Fibroblast of skin of left quadriceps (primary cell): ENCODE data around the gene TDRKH.
A peak's percentile ranks its signal among the peaks of the same experiment; 100 is the strongest.

Experiments used
- DNase-seq, 2 experiments: peaks; one replicate each; pipeline ENCODE4 v3.0.0-alpha.2; 2013; ENCODE audit warnings: low read depth in 2 of 2

The TDRKH gene

GRCh38 chr1:151790071-151790939 lies at the start of gene TDRKH:
Gene TDRKH, minus strand, starts transcription at chr1:151790500. Its CDS starts 7,478 bp downstream, at chr1:151783022.
- DNase-seq: peak; percentile 98

- no peak for DNase-seq
Measured at GRCh38 chr1:151839457-151840403, 49.4 kb upstream of the TDRKH start, which contains the start of gene C2CD4D. Gene C2CD4D, minus strand, starts transcription at chr1:151839820. Its CDS starts 831 bp downstream, at chr1:151838989.

- no peak for DNase-seq
Measured at GRCh38 chr1:151839082-151839412, 48.7 kb upstream of the TDRKH start.

- DNase-seq: no peak
Measured at GRCh38 chr1:151838222-151839081, 48.2 kb upstream of the TDRKH start.

DNA sequence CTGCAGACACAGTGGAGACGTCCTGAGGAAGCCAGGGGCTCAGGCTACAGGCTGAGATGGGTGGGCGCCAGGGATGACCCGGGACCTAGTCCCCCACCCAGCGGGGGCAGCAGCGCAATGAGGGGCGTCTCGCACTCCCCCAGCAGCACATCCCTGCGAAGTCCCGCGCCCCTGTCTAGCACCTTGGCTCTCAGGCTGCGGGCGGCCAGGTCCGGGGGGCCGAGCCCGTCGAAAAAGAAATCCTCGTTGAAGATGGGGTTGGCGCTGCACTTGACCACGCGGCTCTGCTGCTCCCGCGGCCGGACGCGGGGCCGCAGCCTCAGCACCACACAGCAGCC lies 47.6 kb upstream of the TDRKH start:
- no peak for DNase-seq

DNA sequence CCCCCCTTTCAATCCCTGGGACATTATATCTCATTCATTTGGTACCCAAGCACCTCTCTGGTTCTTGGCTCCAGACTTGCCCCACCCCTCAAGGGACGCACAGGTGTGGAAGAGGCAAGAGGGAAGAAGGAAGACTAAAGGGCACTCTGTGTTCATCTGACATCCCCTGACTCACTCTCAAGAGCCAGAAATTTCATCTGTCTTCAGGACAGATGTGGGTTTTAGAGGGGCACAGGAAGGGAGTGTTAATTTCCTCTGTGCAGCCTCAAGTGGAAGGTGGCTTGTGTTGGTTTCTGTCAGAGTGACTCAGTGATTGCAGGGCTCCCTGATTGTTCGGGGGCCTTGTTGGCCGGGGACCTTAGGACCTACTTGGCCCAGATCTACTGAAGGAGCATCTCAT lies 46.9 kb upstream of the TDRKH start:
- DNase-seq: no peak

- DNase-seq: no peak
Measured at GRCh38 chr1:151835596-151835995, 45.3 kb upstream of the TDRKH start.

DNA sequence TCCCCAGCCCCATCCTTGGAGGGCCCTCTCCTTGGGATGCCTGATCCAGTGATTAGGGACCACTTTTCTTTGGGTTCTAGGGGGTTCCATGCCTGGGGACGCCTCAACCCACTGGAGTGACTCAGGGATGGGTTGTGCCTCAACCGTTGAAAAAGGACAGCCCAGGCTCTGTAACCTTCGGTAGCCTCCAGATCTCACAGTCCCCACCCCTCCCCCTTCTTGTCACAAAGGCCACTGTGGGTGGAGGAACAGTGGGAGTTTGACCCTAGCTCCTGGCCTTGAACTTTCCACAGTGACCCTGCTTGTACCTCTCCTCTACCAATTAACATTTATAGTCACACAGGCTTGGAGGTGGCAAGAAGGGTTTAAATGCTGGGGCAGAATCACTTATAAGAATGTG lies 43.9 kb upstream of the TDRKH start:
- no peak for DNase-seq

DNA sequence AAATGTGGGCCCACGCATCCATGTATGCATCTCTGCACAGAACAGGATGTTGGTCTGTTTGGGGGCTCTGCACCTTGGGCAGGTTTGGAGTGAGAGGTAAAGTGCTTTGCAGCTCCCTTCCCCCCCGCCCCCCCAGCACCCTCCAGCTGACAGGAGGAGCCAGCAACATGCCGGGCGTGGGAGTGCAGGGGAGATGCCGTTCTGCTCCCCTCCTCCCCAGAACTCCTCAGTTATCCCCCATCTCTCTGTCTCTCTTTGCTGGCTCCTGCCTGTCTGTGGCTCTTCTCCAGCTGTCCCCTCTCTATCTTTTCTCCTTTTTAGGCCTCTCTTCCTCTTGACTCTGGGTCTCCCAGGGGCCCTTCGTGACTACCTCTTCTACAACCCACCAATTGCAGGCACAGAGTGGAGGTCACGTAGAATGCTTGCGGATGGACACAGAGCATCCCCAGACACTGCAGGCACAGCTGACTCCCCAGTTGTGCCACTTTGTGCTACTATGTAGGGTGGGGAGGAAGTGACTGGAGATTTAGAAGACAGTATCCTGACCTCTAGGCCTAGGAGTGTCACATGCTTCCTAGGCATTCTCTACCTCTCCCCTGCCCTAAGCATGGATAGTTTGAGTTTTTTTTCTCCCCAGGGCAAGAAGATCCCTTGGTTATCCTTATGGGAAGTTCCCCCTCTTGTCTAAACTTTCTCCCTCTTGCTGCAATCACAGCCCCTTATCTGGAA lies 43.0 kb upstream of the TDRKH start:
- no peak for DNase-seq

- DNase-seq: no peak
Measured at GRCh38 chr1:151832318-151832980, 42.1 kb upstream of the TDRKH start.

DNA sequence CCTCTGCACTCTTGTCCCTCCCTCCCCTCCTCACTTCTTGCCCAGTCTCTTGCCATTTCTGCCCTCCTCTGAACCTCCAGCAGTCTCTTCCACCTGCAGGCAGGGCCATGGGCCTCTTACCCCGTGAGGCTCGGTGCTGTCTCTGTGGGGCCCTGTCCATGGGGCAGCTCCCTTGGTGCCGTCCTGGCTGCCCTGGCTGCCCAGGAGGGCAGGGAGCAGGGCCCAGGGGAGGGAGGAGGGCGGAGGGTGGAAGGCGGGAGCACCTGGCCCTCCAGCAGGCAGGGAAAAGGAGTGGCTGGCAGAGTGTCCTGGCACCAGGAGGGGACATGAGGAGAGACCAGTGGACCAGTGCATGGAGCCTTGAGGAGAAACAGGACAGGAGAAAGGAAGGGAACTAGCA lies 41.3 kb upstream of the TDRKH start, which contains the start of gene RORC:
TSS of gene RORC (minus strand) at position 198 of the 400 bp plus-strand sequence. CDS start at position 160, 38 bp downstream.
- DNase-seq: no peak

DNA sequence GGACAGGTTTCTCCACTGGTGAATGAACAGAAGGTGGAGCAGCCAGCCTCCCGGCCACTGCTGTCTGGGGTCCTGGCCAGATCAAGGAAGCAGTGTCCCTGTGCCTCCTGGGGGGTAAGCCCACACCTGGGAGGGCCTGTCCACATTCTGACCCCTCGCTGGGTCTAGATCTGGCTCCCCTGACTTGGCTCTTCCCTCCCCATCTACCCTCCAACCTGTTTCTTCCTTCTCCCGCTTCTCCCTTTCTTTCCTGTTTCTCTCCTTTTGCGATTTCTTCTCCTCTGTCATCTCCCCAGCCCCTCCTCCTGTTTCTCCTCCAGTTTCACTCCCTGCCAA lies 40.9 kb upstream of the TDRKH start:
- DNase-seq: no peak

- no peak for DNase-seq
Measured at GRCh38 chr1:151830055-151830454, 39.8 kb upstream of the TDRKH start.

DNA sequence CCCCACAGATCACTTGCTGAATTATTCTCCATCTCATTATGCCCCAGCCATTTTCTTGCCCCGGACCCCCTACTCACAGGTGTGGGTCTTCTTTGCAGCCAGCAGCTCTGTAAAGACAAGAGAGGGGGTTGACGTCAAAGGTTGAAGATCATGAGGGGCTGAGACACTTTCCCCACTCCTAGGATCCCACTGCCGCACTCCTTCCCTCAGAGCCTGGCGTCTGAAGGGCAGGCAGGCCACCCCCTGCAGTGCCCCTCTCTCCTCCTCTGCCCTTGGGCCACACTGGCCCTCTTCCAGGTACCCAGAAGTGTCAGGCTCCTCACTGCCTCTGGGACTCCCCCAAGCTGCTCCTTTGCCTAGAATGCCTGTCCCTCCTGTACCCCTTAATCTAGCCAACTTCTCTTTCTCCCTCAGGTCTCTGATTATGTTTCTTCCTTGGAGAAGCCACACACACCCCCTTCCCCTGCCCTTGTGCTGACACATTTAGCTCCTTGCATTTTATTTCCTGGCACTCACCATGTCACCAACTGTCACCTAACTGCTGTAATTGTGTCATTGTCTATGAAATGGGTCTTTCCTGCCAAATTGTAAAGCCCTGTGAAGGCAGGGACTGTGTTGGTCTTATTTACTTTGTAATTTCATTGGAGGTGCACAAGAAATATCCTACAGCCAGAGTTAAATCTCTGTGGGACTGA lies 39.2 kb upstream of the TDRKH start:
- no peak for DNase-seq

DNA sequence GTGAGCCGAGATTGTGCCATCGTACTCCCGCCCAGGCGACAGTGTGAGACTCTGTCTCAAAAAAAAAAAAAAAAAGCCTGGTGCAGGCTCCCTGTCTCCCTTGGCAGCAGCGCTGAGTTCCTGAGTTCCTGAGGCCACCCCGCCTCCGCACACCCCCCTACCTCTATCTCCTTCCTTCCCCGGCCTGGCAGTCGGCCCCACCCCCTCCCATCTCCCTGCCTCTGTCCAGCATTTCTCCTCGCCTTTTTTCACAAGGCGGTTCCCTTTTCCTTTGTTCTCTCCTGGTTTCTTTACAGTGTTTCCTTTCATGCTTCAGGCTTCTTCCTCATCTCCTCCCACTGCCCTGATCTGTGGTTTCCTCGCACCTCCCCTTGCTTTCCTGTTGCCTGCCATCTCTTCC lies 38.6 kb upstream of the TDRKH start:
- no peak for DNase-seq

GRCh38 chr1:151827853-151828252 lies 37.6 kb upstream of the TDRKH start:
- DNase-seq: no peak

DNA sequence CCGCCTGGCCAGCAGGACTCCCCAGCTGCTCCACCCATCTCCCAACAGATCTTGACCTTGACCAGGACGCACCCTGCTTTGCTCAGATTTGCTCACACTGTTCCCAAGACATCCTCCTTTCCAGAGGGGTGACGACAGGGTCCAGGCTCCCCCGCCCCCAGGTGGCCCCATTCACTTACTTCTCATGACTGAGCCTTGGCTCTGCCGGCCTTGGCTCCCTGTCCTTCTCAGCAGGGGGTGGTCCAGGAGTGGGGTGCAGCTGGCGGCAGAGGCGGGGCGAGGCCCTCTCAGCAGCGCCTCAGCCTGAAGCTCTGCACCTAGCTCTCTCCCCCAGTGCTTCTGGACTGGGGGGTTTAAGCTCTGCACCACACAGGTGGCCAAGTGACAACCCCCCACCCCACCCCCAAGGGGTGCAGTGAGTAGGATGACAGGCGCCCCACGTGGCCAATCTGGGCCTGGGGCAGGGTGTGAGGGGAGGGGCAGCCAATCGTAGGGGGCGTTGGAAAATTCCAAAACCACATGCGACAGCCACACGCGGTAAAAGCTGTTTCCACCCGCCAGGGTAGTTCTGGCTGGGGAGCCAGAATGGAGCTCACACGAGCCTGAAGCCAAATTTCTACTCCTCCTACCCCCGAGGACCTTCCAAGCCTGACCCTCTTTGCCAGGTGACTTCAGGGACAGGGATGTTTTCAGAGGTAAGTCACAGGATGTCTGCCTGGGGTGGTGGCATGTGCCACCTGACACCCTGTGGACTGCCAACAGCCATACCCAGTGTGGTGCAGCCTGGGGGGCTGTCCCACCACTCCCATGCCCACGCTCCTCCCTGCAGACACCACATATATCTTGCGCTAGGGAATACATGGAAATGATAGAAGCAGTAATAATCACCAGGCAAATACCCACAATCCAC lies 35.7 kb upstream of the TDRKH start:
- no peak for DNase-seq

DNA sequence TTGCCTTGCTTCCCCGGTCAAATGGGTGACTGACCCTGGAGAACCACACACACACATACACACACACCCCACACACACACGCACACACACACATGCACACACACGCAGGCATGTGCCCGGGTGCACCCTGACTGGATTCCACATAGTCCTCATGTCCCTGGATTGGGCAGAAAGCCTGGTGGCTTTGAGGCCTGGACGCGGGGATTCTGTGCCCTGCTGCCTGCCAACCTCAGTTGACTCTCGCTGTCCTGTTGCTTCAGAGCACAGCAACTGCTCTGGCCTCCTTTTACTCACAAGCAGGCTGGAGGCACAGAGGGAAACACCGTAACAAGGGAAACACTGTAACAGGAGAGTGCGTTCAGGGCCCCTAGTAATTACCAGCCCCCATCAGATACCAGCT lies 34.9 kb upstream of the TDRKH start:
- no peak for DNase-seq

DNA sequence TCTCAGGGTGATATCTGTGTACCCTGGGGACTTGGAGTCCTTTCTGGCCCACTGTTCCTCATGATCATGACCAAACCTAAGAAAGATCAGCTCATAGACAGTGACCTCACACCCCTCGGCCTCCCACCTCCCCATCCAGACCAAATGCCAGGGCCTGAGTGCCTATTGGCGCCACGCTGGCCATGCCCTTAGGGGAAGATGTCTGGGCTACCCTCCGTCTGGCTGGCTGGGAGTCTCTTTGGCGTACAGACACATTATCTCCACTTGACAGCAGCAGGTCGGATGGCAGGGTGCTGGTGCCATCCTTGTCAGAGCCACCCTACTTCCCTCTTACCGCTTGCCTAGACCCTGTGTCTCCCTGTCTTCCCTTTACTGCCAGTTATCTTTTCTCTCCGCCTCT lies 32.9 kb upstream of the TDRKH start:
- DNase-seq: no peak
